T47D (cell line): ENCODE measurements around the gene KCNH2.
A peak's percentile ranks its signal among the peaks of the same experiment; 100 is the strongest.

Experiments
- DNase-seq, 2 experiments: peaks; one replicate each; pipeline versions ENCODE4 v3.0.0 to v3.0.0-alpha.2; 2011 to 2012; ENCODE audit warnings: low read depth in 1 of 2, low spot score in 1 of 2
- JUND ChIP-seq: IDR thresholded peaks from 2 replicates; pipeline ENCODE4 v1.6.1; 2012; ENCODE audit warnings: low read depth
- in situ Hi-C: cut with HindIII; loops from 2 replicates; pipeline ENCODE4 v1.10.0; 2016; ENCODE audit warnings: low sequenced_read_pairs, low pct_unique_long_range_greater_than_20kb

Gene KCNH2

DNA sequence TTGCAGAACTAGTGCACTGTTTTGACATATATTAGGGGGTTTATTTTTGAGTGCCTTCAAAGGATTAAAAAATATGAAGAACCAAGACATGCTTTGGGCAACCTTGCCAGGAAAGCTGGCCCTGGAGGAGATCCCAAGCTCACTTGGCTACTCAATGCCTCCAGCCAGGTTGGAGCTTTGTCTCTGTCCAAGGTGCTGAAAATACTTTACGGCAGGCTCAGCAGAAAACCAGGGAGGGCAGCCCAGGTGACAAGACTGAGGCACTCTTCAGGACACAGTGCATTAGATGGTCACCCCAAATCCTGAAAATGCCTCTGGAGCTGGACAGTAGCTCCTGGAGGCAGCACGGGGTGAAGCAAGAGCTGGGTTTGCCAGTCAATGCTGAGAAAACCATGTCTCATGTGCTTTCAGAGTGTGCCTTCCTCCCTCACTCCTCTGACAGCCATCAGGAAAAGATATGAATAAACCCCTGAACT, 5.8 kb upstream of the KCNH2 start:
- TF ChIP-seq JUND: no peak
- in situ Hi-C loops: no loop called here
- DNase-seq: peak; percentile 61 to 76

GRCh38 chr7:150982351-150982750, 4.2 kb upstream of the KCNH2 start:
- DNase-seq: no peak
- in situ Hi-C loops: no loop called here
- no peak for TF ChIP-seq JUND

DNA sequence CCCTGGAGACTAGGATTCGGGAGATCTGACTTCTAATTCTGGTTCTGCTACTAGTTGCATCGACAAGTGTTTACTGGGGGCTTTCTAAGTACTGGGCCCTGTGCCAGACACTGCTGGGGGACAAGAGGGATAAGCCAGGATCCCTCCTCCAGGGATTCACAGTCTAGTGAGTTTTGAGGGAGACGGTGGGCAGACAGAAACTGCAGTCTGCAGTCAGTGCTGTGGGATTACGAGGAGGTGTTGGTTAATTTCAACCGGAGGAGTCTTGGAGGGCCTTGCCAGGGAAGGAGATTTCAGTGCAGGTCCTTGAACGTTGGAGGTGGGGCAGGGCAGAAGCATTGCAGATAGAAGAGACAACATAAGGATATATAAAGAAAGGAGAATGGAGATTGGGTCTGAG, 3.5 kb upstream of the KCNH2 start:
- no peak for DNase-seq
- TF ChIP-seq JUND: no peak
- in situ Hi-C loops: no loop called here

- TF ChIP-seq JUND: no peak
- in situ Hi-C loops: no loop called here
- no peak for DNase-seq
Observed at GRCh38 chr7:150980663-150981062, 2.5 kb upstream of the KCNH2 start.

DNA sequence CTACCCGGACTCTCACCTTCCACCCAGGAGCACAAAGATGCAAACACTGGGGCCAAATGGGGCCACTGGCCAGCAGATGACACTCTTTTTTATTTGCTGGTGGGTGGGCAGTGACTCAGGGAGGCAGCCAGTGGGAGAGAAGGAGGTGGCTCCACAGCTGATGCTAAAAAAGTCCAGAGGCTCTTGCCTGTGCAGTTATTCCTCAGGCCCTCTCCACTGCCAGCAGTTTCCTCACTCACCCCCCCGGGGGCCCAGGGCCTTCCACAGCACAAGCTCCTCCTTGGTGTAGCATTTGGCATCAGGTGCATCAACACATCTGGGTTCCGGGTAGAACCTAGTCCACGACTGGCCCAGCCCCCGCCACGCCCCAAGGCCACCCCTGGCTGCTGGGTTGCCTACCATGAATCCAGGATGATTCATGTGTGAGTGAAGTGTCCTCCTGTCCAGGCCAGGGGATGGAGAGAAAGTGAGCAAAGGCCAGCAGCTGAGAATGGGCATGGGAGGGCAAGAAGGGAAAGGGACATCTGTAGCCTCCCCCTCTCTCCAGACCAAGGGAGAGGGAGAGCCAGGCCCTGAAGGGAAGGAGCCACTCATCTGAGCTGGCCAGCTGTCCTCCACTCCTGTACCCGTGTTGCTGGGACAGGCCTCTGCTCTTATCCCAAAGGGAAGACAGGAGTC, 1.7 kb upstream of the KCNH2 start:
- DNase-seq: no peak
- in situ Hi-C loops: no loop called here
- TF ChIP-seq JUND: no peak

GRCh38 chr7:150977382-150978125, 567 bp downstream of the KCNH2 start:
- no peak for TF ChIP-seq JUND
- DNase-seq: no peak
- in situ Hi-C loops: no loop called here

DNA sequence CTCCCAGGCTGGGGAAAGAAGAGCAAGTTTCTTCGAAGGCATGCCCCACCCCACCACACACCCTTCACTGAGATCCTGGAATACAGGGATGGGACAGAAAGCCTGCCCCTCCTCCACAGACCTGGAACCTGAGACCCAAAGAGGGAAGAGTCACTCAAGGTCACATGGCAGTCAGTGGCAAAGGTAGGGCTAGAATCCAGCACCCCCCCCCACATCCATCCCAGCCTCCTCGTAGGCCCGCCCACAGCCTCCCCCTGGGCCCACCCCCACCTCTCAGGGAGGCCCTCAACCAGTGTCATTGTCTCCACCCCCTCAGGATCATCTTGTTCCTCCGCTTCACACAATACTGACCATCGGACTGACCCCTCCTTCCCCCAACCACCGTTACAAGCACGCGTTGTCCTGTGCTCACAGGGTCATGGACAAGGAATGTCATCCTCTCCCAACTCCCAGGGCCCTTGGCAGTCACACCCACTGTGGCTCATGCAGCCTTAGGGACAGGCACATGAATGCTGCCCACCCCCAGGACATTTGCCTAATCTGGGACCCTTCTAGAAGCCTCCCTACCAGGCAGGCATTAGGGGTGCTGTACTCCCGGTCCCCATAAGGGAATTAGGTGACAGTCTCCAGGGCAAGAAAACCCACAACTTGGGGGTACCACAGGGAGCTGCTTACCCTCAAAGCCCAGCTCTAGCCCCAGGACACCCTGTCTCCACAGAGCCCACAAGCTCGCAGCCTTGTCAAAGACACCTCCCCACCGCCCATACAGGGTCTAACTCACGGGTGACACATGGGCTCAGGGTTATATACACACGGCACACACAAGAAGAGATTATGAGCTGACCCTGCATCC, 1.4 kb downstream of the KCNH2 start:
- no peak for DNase-seq
- TF ChIP-seq JUND: no peak
- in situ Hi-C loops: no loop called here

- in situ Hi-C loops: no loop called here
Observed at GRCh38 chr7:150975536-150976319, 2.4 kb downstream of the KCNH2 start.

GRCh38 chr7:150974468-150975391, 3.4 kb downstream of the KCNH2 start:
- DNase-seq: peak; percentile 55 to 74
- TF ChIP-seq JUND: no peak
- in situ Hi-C loops: no loop called here

More at GRCh38 chr7:150975536-150976319, 2.4 kb downstream of the KCNH2 start:
- TF ChIP-seq JUND: no peak
- no peak for DNase-seq

DNA sequence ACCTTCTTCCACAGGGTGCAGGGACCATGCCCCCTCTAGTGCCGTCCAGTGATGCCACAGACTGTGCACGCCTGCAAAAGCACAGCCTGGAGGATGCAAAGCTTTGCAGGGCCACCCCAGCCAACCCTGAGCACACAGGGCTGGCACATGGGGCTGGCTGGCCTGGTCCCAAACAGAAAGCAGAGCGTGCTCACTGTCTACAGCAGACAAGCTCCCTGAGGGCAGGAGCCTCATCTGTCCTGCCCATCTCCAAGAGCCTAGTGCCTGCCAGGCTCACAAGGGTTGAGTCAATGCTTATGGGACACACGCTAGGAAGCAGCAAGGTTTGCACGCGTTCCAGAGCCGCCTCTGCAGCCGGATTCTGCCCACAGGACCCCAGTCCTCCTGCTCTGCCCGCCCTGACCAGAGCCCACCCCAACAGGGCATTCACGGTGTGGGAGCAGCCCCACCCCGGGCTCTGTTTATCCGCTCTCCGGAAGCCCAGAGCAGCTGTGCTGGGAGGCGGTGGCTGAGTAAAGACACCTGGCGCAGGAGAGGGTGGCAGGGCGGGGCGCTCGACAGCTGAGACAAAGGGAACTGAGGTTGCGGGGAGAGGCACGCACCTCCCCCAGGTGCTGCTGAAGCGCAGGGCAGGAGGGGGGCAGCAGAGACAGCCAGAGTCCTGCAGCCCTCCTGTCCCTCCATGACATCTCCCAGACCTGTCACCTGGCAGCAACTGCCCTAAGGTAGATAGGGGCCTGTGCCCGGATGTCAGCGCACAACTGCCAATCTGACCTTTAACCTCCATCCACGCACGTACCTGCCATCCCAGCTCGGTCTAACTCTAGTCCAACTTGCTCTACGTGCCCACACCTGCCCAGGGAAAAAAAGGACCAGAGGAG, 4.3 kb downstream of the KCNH2 start:
- in situ Hi-C loops: no loop called here
- no peak for TF ChIP-seq JUND
- DNase-seq: no peak

- no peak for DNase-seq
- no peak for TF ChIP-seq JUND
- in situ Hi-C loops: no loop called here
Observed at GRCh38 chr7:150972741-150973140, 5.4 kb downstream of the KCNH2 start.
